ENCODE data around the gene DDAH1.

GRCh38 chr1:85356130-85356529 lies 108.8 kb downstream of the DDAH1 start:
- TF ChIP-seq CTCF (IDR thresholded peaks at IDR 0.05; ENCODE audit: poor library complexity) (no peak), EZH2phosphoT487 (IDR thresholded peaks at IDR 0.05; ENCODE audit: low read depth, severe bottlenecking, unreplicated experiment) (no peak), EZH2 (IDR thresholded peaks at IDR 0.05; ENCODE audit: borderline replicate concordance) (no peak)
